HEK293T (cell line): ENCODE results near the gene SLC35G6.

Experiments
- CTCF ChIA-PET: fragments of 350-600 bp; formaldehyde crosslinking; extraction: SDS; loops from one replicate; lab custom pipeline; 2021; ENCODE audit warnings: antibody characterized with exemption, inconsistent platforms; lab: Yijun Ruan, JAX
- POLR2A ChIA-PET: fragments of 350-600 bp; formaldehyde crosslinking; extraction: SDS; loops from one replicate; lab custom pipeline; 2020; ENCODE audit warnings: antibody characterized with exemption, inconsistent platforms; lab: Yijun Ruan, JAX
- DNase-seq: peaks from one replicate; pipeline ENCODE4 v3.0.0; 2012; ENCODE audit warnings: mixed read lengths; ENCODE audit errors: extremely low spot score
- ARNT ChIP-seq: fragments of 450-650 bp; IDR thresholded peaks from 2 replicates; pipeline ENCODE4 v1.6.1; 2017; ENCODE audit warnings: mild to moderate bottlenecking
- BHLHE40 ChIP-seq: fragments of 450-650 bp; IDR thresholded peaks from 2 replicates; pipeline ENCODE4 v1.6.1; 2016; ENCODE audit warnings: mild to moderate bottlenecking, moderate library complexity, borderline replicate concordance
- CTBP1 ChIP-seq: fragments of 450-650 bp; IDR thresholded peaks from 2 replicates; pipeline ENCODE4 v1.6.1; 2016; ENCODE audit warnings: borderline replicate concordance
- ELF4 ChIP-seq: fragments of 450-650 bp; IDR thresholded peaks from 2 replicates; pipeline ENCODE4 v1.6.1; 2017; ENCODE audit warnings: antibody characterized with exemption
- FOXA1 ChIP-seq: fragments of 450-650 bp; IDR thresholded peaks from 2 replicates; pipeline ENCODE4 v1.6.1; 2016; ENCODE audit warnings: mild to moderate bottlenecking
- FOXK2 ChIP-seq: fragments of 450-650 bp; IDR thresholded peaks from 2 replicates; pipeline ENCODE4 v1.6.1; 2016; ENCODE audit warnings: mild to moderate bottlenecking
- FOXM1 ChIP-seq: fragments of 450-650 bp; IDR thresholded peaks from 2 replicates; pipeline ENCODE4 v1.6.1; 2017; ENCODE audit warnings: mild to moderate bottlenecking, borderline replicate concordance
- HDGF ChIP-seq: fragments of 450-650 bp; IDR thresholded peaks from 2 replicates; pipeline ENCODE4 v1.6.1; 2017; ENCODE audit warnings: antibody characterized with exemption, borderline replicate concordance
- L3MBTL2 ChIP-seq: fragments of 450-650 bp; conservative IDR thresholded peaks from 2 replicates; pipeline ENCODE4 v1.6.1; 2016; ENCODE audit warnings: mild to moderate bottlenecking
- LEF1 ChIP-seq: fragments of 450-650 bp; IDR thresholded peaks from 2 replicates; pipeline ENCODE4 v1.6.1; 2017; ENCODE audit warnings: mild to moderate bottlenecking, borderline replicate concordance
- NFRKB ChIP-seq: fragments of 450-650 bp; IDR thresholded peaks from 2 replicates; pipeline ENCODE4 v1.6.1; 2016; ENCODE audit warnings: mild to moderate bottlenecking, moderate library complexity
- SP1 ChIP-seq: fragments of 450-650 bp; IDR thresholded peaks from 2 replicates; pipeline ENCODE4 v1.6.1; 2017
- SUZ12 ChIP-seq: fragments of 450-650 bp; IDR thresholded peaks from 2 replicates; pipeline ENCODE4 v1.6.1; 2016; ENCODE audit warnings: mild to moderate bottlenecking
- TARDBP ChIP-seq: fragments of 450-650 bp; IDR thresholded peaks from 2 replicates; pipeline ENCODE4 v1.6.1; 2016
- ZNF384 ChIP-seq: fragments of 450-650 bp; IDR thresholded peaks from 2 replicates; pipeline ENCODE4 v1.6.1; 2016
- TF ChIP-seq, protein P1 (sequence below): fragments of 450-650 bp; IDR thresholded peaks from 2 replicates; pipeline ENCODE4 v1.6.1; 2016

The SLC35G6 gene

DNA sequence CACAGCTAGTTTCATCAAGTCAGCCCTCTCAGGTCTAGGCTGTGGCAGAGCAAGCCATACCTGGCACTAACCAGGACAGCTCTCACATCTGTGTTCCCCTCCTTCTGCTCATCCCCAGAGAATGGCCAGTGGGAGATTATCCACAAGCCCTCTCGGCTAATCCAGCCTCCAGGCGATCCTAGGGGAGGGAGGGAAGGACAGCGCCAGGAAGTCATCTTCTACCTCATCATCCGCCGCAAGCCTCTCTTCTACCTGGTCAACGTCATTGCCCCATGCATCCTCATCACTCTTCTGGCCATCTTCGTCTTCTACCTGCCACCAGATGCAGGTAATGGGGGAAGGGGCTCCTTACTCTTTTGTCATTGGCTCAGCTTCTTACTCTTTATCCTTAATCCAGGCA is 32.8 kb upstream of the SLC35G6 start:
- TF ChIP-seq ELF4 (no peak), ARNT (no peak), TARDBP (no peak), HDGF (no peak), BHLHE40 (no peak), SUZ12 (no peak), L3MBTL2 (no peak), FOXM1 (no peak), ZNF384 (no peak), FOXA1 (no peak), SP1 (no peak), LEF1 (no peak)
- TF ChIP-seq, protein P1, sequence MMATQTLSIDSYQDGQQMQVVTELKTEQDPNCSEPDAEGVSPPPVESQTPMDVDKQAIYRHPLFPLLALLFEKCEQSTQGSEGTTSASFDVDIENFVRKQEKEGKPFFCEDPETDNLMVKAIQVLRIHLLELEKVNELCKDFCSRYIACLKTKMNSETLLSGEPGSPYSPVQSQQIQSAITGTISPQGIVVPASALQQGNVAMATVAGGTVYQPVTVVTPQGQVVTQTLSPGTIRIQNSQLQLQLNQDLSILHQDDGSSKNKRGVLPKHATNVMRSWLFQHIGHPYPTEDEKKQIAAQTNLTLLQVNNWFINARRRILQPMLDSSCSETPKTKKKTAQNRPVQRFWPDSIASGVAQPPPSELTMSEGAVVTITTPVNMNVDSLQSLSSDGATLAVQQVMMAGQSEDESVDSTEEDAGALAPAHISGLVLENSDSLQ: no peak
- ChIA-PET POLR2A (no interaction called here), CTCF (no interaction called here)
- DNase-seq: no peak

DNA sequence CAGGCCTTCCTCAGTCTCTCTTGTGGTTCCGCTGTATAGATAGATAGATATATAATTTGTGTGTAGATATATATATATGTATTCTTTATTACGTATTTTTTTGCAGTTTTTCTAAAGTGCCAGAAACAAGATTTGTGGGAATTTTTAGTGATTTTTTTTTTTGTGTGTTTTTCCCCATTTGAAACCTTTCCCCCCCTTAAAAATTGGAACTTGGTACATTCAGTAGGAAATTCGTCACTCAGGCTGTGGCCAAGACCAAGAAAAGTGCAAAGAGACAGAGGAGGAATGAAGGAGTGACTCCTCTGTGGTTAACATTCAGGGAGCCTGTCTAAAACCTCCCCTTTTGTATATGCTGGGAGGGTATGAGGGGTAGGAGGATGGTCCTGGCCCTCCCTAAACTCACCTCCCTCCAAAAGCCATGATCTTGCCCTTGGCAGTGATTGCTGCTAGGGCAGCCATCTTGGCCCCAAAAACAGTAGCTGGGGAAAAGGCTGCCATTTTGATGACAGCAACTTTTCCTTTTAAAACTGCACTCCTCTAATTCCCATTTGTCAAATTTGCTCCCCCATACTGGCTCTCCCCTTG is 21.2 kb upstream of the SLC35G6 start:
- POLR2A ChIA-PET: interaction anchor here (1.2 kb wide), 1 partner anchor 17 kb away, joined by 3 read pairs; no protein-coding TSS in a partner anchor
- DNase-seq: no peak
- CTCF ChIA-PET: no interaction called here
- TF ChIP-seq ZNF384 (no peak), NFRKB (no peak), L3MBTL2 (no peak), LEF1 (no peak), ELF4 (no peak)

DNA sequence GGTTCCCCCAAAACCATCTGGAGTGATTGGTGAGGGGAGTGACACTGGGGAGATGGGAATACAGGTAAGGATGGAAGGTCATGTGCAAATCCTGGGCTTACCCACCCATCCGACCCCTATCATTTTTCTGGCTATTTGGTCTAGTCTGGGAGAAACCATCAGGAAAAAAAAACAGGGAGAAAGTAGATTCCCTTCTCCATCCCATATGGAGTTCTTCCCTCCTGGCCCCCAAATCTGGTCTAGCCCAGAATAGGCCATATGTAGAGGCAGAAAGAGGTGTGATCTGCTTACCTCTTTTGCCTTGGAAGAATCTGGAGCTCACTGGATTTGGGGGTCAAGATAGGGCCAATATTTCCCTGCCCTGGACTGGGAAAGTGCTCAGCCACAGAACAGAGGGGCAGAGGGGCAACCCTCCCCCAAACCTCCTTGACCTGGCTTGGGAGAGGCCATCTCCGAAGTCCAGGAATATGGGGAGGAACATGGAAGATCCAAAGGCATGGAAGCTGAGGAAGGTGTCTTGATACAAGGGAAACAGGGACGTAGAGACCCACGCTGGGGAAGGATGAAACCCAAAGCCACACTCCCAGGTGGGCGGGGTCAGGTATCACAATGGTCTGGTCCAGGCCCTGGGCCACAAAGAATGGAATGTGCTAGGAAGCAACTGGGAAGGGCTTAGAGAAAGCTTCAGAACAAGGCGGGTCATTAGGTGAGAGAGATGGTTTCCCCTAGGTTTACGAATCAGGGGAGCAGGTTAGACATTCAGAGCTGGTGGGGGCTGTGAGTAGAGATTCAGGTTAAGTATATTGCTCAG is 20.2 kb upstream of the SLC35G6 start:
- ChIA-PET CTCF (no interaction called here), POLR2A (interaction anchor here (1.2 to 2.1 kb wide), 2 partner anchors 16 to 20 kb away, joined by 3 to 5 read pairs; no protein-coding TSS in a partner anchor)
- no peak for DNase-seq
- TF ChIP-seq SUZ12 (no peak), ELF4 (no peak), LEF1 (no peak), FOXM1 (no peak), NFRKB (no peak), BHLHE40 (no peak), HDGF (no peak), TARDBP (no peak), L3MBTL2 (no peak), ARNT (no peak), ZNF384 (no peak), CTBP1 (no peak), FOXK2 (no peak), SP1 (no peak), FOXA1 (no peak)
- TF ChIP-seq, protein P1: no peak

DNA sequence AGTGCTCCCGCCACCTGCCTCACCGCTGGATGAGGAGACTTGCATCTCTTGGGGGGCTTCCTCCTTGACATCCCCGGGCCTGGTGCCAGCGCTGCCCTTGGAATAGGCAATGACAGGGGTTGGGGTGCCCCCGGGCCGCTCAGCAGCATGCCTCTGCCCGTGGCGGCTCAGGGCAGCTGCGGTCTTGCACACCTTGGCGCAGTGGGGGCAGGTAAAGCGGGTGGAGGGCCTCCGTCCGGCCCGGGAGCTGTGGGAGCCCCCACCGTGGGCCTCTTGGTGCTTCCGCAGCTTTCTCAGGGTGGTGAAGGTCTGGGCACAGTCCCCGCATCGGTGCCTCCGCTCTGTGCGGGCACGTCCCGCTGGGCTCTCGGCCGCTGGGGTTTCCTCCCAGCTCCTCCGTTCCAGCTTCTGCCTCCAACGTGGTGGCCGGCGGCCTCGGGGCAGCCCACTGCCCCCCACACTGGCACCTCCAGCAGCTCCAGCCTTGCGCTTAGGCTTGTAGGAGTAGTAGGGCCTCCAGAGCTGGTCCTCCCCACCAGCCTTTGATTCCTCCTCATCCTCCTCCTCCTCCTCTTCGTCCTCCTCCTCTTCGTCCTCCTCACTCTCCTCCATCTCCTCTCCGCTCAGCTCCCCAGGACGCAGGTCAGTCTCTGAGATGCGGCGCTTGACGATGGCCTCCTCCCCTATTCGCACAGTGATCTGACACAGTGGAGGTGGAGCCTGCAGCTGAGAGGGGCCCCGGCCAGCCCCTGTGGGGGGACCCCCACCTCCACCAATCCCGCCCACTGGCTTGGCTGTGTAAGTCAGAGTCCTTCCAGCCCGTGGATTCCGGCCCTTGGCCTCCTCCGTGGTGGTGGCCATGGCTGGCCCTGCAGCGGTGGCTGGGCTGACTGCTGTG is 18.5 kb upstream of the SLC35G6 start:
- DNase-seq: no peak
- POLR2A ChIA-PET: interaction anchor here (2.1 kb wide), 1 partner anchor 17 kb away, joined by 5 read pairs; no protein-coding TSS in a partner anchor
- no peak for TF ChIP-seq ZNF384
- CTCF ChIA-PET: no interaction called here

DNA sequence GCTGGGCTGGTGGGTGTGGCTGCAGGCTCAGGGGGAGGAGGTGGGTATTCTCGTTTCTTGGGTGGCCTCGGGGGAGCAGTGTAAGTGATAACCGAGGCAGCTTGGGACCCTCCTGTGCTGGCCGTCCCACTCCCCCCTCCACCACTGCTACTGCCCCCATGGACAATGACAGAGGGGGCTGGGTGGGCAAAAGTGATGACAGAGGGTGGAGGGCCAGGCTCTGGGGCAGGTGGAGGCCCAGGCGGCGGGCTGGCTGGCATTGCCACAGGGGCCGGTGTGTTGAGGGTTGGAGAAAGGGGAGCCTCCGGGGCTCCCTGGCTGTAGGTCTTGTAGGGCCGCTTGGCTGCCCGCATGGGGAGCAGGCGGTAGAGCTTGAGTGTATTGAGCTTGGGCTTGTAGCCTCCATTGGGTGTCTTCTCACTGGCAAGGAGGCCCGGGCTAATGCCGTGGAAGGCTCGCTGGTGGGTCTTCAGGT is 17.8 kb upstream of the SLC35G6 start:
- CTCF ChIA-PET: no interaction called here
- DNase-seq: no peak
- POLR2A ChIA-PET: no interaction called here
- TF ChIP-seq, protein P1: no peak
- TF ChIP-seq ELF4: no peak
- no peak for TF ChIP-seq FOXM1
- no peak for TF ChIP-seq CTBP1
- TF ChIP-seq TARDBP: no peak
- TF ChIP-seq NFRKB: no peak
- TF ChIP-seq LEF1: no peak
- no peak for TF ChIP-seq ARNT
- TF ChIP-seq L3MBTL2: no peak
- no peak for TF ChIP-seq HDGF
- TF ChIP-seq SP1: no peak
- TF ChIP-seq BHLHE40: no peak
- TF ChIP-seq ZNF384: no peak
